Stomach (tissue), 4 donors: ENCODE data around the gene COPG1.

ENCODE experiments used
- CTCF ChIP-seq, 7 experiments: fragments of 450-650 bp in 4 of 7; fragments of 200-600 bp in 3 of 7; sonication (generic) in 3 of 7; IDR thresholded peaks; one replicate each; pipeline ENCODE4 v1.5.1; 2016 to 2019; ENCODE audit warnings: antibody characterized with exemption in 7 of 7, control low read depth in 2 of 7, mild to moderate bottlenecking in 1 of 7
- EP300 ChIP-seq: sonication (generic); formaldehyde crosslinking; IDR thresholded peaks from one replicate; pipeline ENCODE4 v1.6.1; 2017; ENCODE audit warnings: antibody characterized with exemption
- POLR2A ChIP-seq, 4 donors: fragments of 450-650 bp; IDR thresholded peaks; one replicate each; pipeline ENCODE4 v1.6.1; 2016; ENCODE audit warnings: antibody characterized with exemption in 4 of 4, control low read depth in 2 of 4, mild to moderate bottlenecking in 1 of 4, moderate library complexity in 1 of 4
- POLR2AphosphoS5 ChIP-seq, 3 donors: sonication (generic); formaldehyde crosslinking; IDR thresholded peaks; one replicate each; pipeline ENCODE4 v1.6.1; 2016; ENCODE audit warnings: antibody characterized with exemption in 3 of 3

- TF ChIP-seq POLR2A (IDR thresholded peaks at IDR 0.05) = no peak
- TF ChIP-seq POLR2AphosphoS5 (IDR thresholded peaks at IDR 0.05) = no peak
- no peak for TF ChIP-seq CTCF (IDR thresholded peaks at IDR 0.05)
- no peak for TF ChIP-seq EP300
These were observed 41.9 kb upstream of the COPG1 start for GRCh38 chr3:129207479-129207878.
